Endothelial cell of umbilical vein (primary cell): ENCODE measurements around the gene UPP1. TPM values are rescaled to one million over a fixed set of nuclear protein-coding genes. Genes with fewer than 3 reads are reported as not detected.

ENCODE experiments used
- BruUV-seq: library from RNA; stranded (reverse); fragments of 400-500 nt; replicated peaks from 2 replicates; lab custom pipeline; 2021; lab: Mats Ljungman, UMichigan
- CTCF ChIA-PET: fragments of 300-600, 350-600 bp; sonication (Branson Sonifier 250); formaldehyde crosslinking; loops from one replicate; lab custom pipeline; 2021; ENCODE audit warnings: antibody characterized with exemption, inconsistent platforms; lab: Charles Lee
- POLR2A ChIA-PET: fragments of 300-600, 350-600 bp; sonication (Branson Sonifier 250); formaldehyde crosslinking; loops from one replicate; lab custom pipeline; 2021; ENCODE audit warnings: antibody characterized with exemption, inconsistent platforms; lab: Charles Lee
- DNase-seq: peaks from one replicate; pipeline ENCODE4 v3.0.0-alpha.2; 2011; ENCODE audit warnings: low read depth, low spot score
- FAIRE-seq: peaks from 2 replicates; lab custom pipeline; 2011; peaks lifted over from hg19 to GRCh38; lab: Jason Lieb, UNC
- H2AFZ ChIP-seq: 2 replicates; pipeline ENCODE4 v1.6.0; 2012; ENCODE audit warnings: low read depth, low read length, control low read depth, inconsistent platforms
- H3K27ac ChIP-seq: 2 replicates; pipeline ENCODE4 v1.5.1; 2011; ENCODE audit warnings: low read depth, mild to moderate bottlenecking, control low read depth, low read length, moderate library complexity; ENCODE audit not compliant: insufficient read depth
- H3K27me3 ChIP-seq, 2 experiments: 2 replicates each; pipeline versions ENCODE4 v1.6.0 to v1.6.1; 2011; ENCODE audit warnings: low read length in 2 of 2, mixed read lengths in 1 of 2; ENCODE audit not compliant: control insufficient read depth in 2 of 2, insufficient read depth in 2 of 2
- H3K36me3 ChIP-seq, 2 experiments: 2 replicates in 1 of 2; 3 replicates in 1 of 2; pipeline ENCODE4 v1.5.1; 2011; ENCODE audit warnings: low read length in 2 of 2, mild to moderate bottlenecking in 1 of 2, moderate library complexity in 1 of 2; ENCODE audit not compliant: control insufficient read depth in 2 of 2, insufficient read depth in 2 of 2; ENCODE audit errors: extremely low read depth in 1 of 2
- H3K4me1 ChIP-seq: 3 replicates; pipeline ENCODE4 v1.5.1; 2011; ENCODE audit warnings: mild to moderate bottlenecking, low read length; ENCODE audit not compliant: control insufficient read depth, insufficient read depth; ENCODE audit errors: extremely low read depth
- H3K4me2 ChIP-seq: 2 replicates; pipeline ENCODE4 v1.6.1; 2011; ENCODE audit warnings: low read length, control low read depth, mixed read lengths; ENCODE audit not compliant: insufficient read depth
- H3K4me3 ChIP-seq, 3 experiments: fragments of 200-600 bp in 1 of 3; sonication (generic), shearing (Covaris generic) in 1 of 3; replicated peaks in 1 of 3; 2 replicates each; pipeline ENCODE4 v1.5.1; 2011 to 2016; ENCODE audit warnings: control low read depth in 3 of 3, low read length in 3 of 3, mild to moderate bottlenecking in 2 of 3, inconsistent platforms in 1 of 3, low read depth in 1 of 3, moderate library complexity in 1 of 3; ENCODE audit not compliant: insufficient read depth in 1 of 3
- H3K79me2 ChIP-seq: 2 replicates; pipeline ENCODE4 v1.6.0; 2012; ENCODE audit warnings: low read length, inconsistent platforms; ENCODE audit not compliant: control insufficient read depth, insufficient read depth
- H3K9ac ChIP-seq: replicated peaks from 2 replicates; pipeline ENCODE3; 2011; ENCODE audit warnings: low read length, control low read depth; ENCODE audit not compliant: insufficient read depth; ENCODE audit errors: extremely low read depth
- H3K9me1 ChIP-seq: replicated peaks from 3 replicates; pipeline ENCODE4 v1.6.0; 2011; ENCODE audit warnings: mild to moderate bottlenecking, low read length; ENCODE audit not compliant: control insufficient read depth, insufficient read depth; ENCODE audit errors: extremely low read depth
- H3K9me3 ChIP-seq: replicated peaks from 2 replicates; pipeline ENCODE4 v1.5.1; 2012; ENCODE audit warnings: low read length, inconsistent platforms; ENCODE audit not compliant: control insufficient read depth, insufficient read depth
- H4K20me1 ChIP-seq: replicated peaks from 2 replicates; pipeline ENCODE3; 2011; ENCODE audit warnings: mild to moderate bottlenecking, low read length; ENCODE audit not compliant: control insufficient read depth, insufficient read depth; ENCODE audit errors: extremely low read depth
- CTCF ChIP-seq, 2 donors: IDR thresholded peaks; 1 replicate in 1 of 2; 2 replicates in 1 of 2; pipeline ENCODE4 v1.5.1; 2011; ENCODE audit warnings: low read length in 2 of 2, mild to moderate bottlenecking in 2 of 2, moderate library complexity in 2 of 2, control low read depth in 1 of 2, inconsistent platforms in 1 of 2, low read depth in 1 of 2; ENCODE audit not compliant: insufficient read depth in 1 of 2; ENCODE audit errors: extremely low read depth in 1 of 2
- EZH2 ChIP-seq: IDR thresholded peaks from 2 replicates; pipeline ENCODE4 v1.6.1; 2012; ENCODE audit warnings: borderline replicate concordance, low read depth, mild to moderate bottlenecking, moderate library complexity, low read length, inconsistent platforms; ENCODE audit not compliant: severe bottlenecking
- FOS ChIP-seq: IDR thresholded peaks from 2 replicates; pipeline ENCODE4 v1.6.1; 2011; ENCODE audit warnings: mild to moderate bottlenecking, low read length, moderate library complexity, borderline replicate concordance; ENCODE audit not compliant: insufficient read depth
- GATA2 ChIP-seq: IDR thresholded peaks from 2 replicates; pipeline ENCODE4 v1.7.0; 2011; ENCODE audit warnings: low read depth, mild to moderate bottlenecking, moderate library complexity, mixed read lengths, low read length; ENCODE audit not compliant: insufficient read length, insufficient read depth
- JUN ChIP-seq: IDR thresholded peaks from 2 replicates; pipeline ENCODE4 v1.6.1; 2011; ENCODE audit warnings: borderline replicate concordance, low read depth; ENCODE audit not compliant: insufficient read length, insufficient read depth
- MYC ChIP-seq: IDR thresholded peaks from one replicate; pipeline ENCODE4 v1.6.1; 2011; ENCODE audit warnings: mild to moderate bottlenecking, low read depth, low read length
- POLR2A ChIP-seq: IDR thresholded peaks from 2 replicates; pipeline ENCODE4 v1.6.1; 2012; ENCODE audit warnings: low read depth, mild to moderate bottlenecking, control low read depth, low read length
- POLR2AphosphoS5 ChIP-seq: IDR thresholded peaks from 2 replicates; pipeline ENCODE4 v1.6.1; 2012; ENCODE audit warnings: low read depth, mild to moderate bottlenecking, control low read depth, low read length, moderate library complexity; ENCODE audit not compliant: insufficient read depth
- dilution Hi-C: fragments of 300-500 bp; cut with MboI; formaldehyde crosslinking; loops from one replicate; pipeline ENCODE4 v1.15.0; 2019; ENCODE audit warnings: low sequenced_read_pairs; ENCODE audit not compliant: extremely low pct_ligation_motif_present
- intact Hi-C: fragments of 100-400 bp; cut with micrococcal nuclease; formaldehyde crosslinking; loops from one replicate; pipeline ENCODE4 v1.10.0; 2022
- polyA plus RNA-seq, 4 experiments: library from polyadenylated mRNA; depleted of rRNA in 3 of 4; stranded (reverse) in 3 of 4; unstranded in 1 of 4; fragments of >200 nt; gene quantifications; 2 replicates each; pipeline versions ENCODE4 v1.2.1 to v1.2.3, GENCODE V29; 2011 to 2012; ENCODE audit warnings: missing spikeins in 1 of 4
- total RNA-seq: library from RNA; stranded (reverse); gene quantifications from 2 replicates; pipeline ENCODE4 v1.2.3, GENCODE V29; 2021
- TF ChIP-seq, protein P1 (sequence below): IDR thresholded peaks from 2 replicates; pipeline ENCODE4 v1.6.1; 2011; ENCODE audit not compliant: insufficient read depth, insufficient read length

The UPP1 gene
- total and polyA plus RNA-seq, 2 donors (not counting 3 experiments of a cell fraction or from before 2014, with no cell fraction given): 60.7 to 66.0 TPM

DNA sequence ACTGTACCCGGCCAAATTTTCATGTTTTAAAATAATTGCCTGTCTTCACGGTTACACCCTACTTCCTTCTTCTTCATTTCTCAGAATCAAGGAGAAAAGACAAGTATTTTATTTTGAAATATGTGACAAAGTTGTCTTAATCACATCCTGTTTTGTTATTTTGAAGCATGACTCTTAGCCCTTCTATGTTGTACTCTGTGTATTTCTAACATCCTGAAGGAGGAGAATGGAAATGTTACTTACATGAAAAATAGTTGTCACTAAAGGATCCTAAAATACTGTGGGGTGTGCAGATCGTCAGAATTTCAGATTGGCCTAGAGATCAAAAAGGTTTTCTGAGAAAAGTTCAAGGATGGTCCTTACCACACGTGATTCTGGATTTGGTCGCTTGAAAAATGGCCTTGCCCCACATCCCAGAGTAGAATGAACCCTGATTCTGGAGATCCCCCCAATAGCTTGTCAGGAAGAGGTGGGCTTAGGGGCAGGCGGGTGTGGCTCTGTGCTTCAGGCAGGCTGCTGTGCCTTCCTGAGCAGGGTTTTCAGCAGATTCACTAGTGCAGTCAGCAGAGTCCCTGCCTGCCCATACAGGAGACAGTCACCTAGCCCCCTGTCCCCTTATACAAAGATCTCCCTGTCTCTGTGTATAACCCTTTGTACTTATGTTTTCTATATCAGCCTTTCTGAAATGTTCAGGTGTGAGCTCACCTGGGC, 8.6 kb downstream of the UPP1 start:
- Histone ChIP-seq H3K9ac (peak overlapping the region; percentile 22), H3K4me3 (no peak overlapping the region), H3K4me2 (peak overlapping the region; percentile 32), H3K27ac (peak overlapping the region; percentile 72), H2AFZ (no peak overlapping the region), H3K4me1 (peaks cover 31% of the 10 kb centered on the region), H3K36me3 (peaks cover 28 to 30% of the 10 kb centered on the region in 2 experiments), H4K20me1 (no peaks in the 10 kb centered on the region), H3K27me3 (no peaks in the 10 kb centered on the region), H3K9me3 (no peaks in the 10 kb centered on the region), H3K9me1 (no peaks in the 10 kb centered on the region), H3K79me2 (peaks cover 47% of the 10 kb centered on the region)
- peak; percentile 25 for TF ChIP-seq JUN
- TF ChIP-seq POLR2A: no peak
- no peak for TF ChIP-seq EZH2
- TF ChIP-seq POLR2AphosphoS5: no peak
- peak; percentile 61 for TF ChIP-seq FOS
- DNase-seq (peak; percentile 44), FAIRE-seq (no peak)
- intact Hi-C loops: no loop called here
- POLR2A ChIA-PET: no interaction called here
- no TSS peak for BruUV-seq
- dilution Hi-C loops: no loop called here
- CTCF ChIA-PET: interaction anchor here (1.2 kb wide), 1 partner anchor 13 kb away, joined by 3 read pairs; no protein-coding TSS in a partner anchor

GRCh38 chr7:48098846-48099245, 9.8 kb downstream of the UPP1 start:
- POLR2A ChIA-PET: no interaction called here
- DNase-seq (no peak), FAIRE-seq (no peak)
- BruUV-seq: no TSS peak
- peaks cover 29 to 32% of the 10 kb centered on the region in 2 experiments for H3K36me3 ChIP-seq
- CTCF ChIA-PET: interaction anchor here (1.0 to 1.2 kb wide), 2 partner anchors 12 to 107 kb away, joined by 3 read pairs; no protein-coding TSS in a partner anchor
- H3K4me1 ChIP-seq: peaks cover 31% of the 10 kb centered on the region
- no peaks in the 10 kb centered on the region for H3K9me3 ChIP-seq
- TF ChIP-seq EZH2: no peak
- TF ChIP-seq MYC: no peak
- TF ChIP-seq, protein P1, sequence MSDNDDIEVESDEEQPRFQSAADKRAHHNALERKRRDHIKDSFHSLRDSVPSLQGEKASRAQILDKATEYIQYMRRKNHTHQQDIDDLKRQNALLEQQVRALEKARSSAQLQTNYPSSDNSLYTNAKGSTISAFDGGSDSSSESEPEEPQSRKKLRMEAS: no peak
- TF ChIP-seq POLR2A: no peak
- TF ChIP-seq FOS: no peak
- no peak for TF ChIP-seq JUN
- no peak for TF ChIP-seq GATA2
- no peak for TF ChIP-seq POLR2AphosphoS5
- TF ChIP-seq CTCF (IDR thresholded peaks at IDR 0.05; ENCODE audit: extremely low read depth in 1 of 2, insufficient read depth in 1 of 2, low read depth in 1 of 2, low read length in 2 of 2): no peak
- no peaks in the 10 kb centered on the region for H4K20me1 ChIP-seq
- no peaks in the 10 kb centered on the region for H3K27me3 ChIP-seq
- H2AFZ ChIP-seq: no peak overlapping the region
- peaks cover 43% of the 10 kb centered on the region for H3K79me2 ChIP-seq
- H3K4me2 ChIP-seq: no peak overlapping the region
- intact Hi-C loops: no loop called here
- dilution Hi-C loops: no loop called here
- no peaks in the 10 kb centered on the region for H3K9me1 ChIP-seq
- no peak overlapping the region for H3K4me3 ChIP-seq
- H3K9ac ChIP-seq: no peak overlapping the region
- H3K27ac ChIP-seq: no peak overlapping the region
